Midbrain (tissue), 1 donor: ENCODE measurements around the gene PLOD1.
"Not testable (repeated sequence)": the region's sequence is repeated elsewhere in the genome, so short reads cannot be mapped to it uniquely, and the experiment has no call there.

Experiments
- DNase-seq: peaks from one replicate; lab custom pipeline; 2025; lab: John Stamatoyannopoulos, UW

The PLOD1 gene

DNA sequence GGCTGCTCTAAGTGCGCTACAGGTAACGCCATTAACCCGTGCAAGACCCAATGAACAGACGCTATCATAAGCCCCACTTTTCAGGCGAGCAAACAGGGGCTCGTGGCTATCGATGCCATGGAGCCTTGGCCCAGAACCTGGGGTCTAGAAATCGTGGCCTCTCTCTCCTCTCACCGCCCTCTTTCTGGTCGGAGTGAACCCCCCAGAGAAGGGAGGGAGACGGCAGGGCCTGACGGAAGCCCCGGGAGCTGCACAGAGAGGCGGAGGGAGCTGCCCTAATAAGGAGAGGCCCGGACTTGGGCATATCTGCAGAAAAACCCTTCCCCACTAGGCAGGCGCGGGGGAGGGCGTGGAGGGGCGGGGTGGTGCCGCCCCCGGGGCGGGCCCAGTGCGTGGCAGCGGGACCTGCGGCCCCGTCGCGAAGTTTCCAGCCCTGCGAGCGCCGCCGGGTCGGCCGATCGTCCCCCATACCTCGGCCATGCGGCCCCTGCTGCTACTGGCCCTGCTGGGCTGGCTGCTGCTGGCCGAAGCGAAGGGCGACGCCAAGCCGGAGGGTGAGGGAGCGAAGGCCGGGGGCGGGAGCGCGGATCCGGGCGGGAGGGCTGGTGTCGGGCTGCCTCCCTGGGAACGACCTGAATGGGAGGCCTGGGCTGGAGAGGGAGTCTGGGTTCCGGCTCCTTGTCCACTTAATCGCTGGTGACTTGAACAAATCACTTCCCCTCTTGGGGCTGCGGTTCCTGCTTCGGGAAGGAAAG lies at the start of gene PLOD1:
PLOD1 (plus strand) TSS at position 416 of the 755 bp plus-strand sequence; CDS start at position 479, 63 bp downstream.
- peak; percentile 85 for DNase-seq

DNA sequence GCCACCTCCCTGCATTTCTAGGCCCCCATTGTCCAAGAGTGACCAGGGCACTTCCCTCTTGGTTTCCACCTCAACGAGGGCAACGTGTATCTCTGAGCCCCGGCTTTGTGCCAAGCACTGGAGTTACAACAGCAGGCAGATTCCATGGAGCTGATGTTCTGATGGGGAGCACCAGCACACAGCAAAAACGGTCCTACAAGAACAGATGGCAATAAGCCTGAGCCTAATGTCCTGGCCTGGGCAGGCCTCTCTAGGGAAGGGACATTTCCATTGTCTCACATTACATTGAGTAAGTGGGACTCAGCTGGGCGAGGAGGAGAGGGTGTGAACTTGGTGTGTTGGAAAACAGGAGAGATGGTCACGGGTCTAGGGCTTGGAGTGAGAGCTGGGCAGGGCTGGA lies 48.6 kb upstream of the PLOD1 start:
- no peak for DNase-seq

DNA sequence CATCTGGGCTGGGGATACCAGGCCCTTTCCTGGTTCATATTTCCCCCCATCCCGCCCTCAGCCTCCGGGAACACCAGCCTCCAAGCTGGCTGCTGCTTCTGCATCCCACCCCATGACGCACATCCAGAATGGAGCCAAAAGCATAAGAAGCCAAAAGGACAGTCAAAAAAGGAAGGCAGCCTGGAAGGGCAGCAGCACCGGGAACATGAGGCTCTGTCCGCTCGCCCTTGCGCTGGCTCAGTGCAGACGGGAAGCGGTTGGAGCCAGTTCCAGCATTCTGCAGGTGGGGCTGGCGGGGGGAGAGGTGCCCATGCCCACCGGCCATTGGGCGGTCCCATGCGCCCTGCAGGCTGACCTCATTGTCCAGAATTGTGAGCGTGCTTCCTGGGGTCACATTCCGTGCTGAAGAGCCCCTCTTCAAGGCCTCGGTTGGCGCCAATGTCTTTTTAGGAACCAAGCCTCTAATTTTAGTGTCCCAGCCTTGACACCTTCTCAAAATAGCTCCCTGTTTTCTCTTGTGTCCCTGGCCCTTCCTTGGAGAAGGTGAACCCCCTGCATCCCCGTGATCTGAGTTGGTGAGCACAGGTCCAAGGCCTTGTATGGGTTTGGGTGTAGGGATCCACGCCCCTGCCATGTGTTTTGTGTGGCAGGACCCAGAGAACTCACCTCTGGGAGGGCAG lies 47.4 kb upstream of the PLOD1 start:
- no peak for DNase-seq

DNA sequence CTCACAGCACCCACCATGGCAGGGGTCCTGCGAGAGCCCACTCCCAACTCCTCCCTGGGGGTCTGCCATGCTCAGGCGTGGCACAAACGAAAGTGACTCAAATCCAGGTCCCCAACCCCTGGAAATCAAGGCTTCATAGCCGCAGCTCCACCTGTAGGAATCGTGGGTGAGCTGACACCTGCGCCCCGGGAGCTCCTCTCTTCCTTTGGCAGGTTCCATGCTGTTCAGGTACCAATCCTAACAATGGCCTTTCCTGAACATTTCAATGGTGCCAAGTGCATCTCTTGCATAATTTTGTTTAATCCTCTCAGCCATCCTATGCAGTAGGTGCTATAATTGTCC lies 46.9 kb upstream of the PLOD1 start:
- DNase-seq: no peak

DNA sequence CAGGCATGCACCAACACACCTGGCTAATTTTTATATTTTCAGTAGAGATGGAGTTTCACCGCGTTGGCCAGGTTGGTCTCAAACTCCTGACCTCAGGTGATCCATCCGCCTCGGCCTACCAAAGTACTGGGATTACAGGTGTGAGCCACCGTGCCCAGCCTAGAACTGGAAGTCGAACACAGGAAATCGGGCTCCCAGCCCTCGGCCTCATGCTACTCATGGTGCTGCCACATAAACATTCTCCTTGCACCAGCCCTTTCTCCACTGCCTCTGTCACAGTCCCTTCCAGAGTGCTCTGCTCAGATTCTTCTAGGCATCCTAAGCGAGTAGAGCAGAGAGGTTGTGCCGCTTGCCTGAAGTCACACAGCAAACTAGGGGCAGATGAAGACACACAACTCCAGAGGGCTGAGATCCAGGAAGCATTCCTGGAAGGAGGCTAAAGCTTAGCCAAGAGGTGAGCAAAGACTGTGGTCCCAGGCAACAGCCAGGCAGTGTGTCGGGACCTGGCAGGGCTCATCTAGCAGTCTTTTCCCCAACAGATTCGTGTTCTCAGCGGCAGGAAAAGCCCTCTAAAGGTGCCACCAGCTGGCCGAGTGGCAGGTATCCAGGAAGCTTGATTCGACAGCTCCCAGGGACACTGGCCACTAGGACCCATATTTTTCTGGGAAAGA lies 46.2 kb upstream of the PLOD1 start:
- DNase-seq: no peak

DNA sequence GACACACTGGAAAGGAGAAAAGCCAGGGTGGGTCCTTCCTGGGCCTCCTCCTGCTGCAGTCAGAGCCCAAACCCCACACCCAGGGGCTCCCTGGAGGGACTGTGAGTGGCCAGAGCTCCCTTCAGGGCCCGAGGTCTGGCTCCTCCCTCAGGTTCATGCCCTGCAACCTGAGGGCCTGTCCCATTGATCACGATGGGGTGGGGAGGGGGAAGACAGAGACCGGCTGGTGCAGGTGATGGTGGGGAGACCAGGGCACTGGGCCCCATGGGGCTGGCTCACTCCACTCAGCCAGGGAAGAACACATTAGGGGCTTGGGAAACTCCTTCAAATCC lies 45.7 kb upstream of the PLOD1 start:
- no peak for DNase-seq

DNA sequence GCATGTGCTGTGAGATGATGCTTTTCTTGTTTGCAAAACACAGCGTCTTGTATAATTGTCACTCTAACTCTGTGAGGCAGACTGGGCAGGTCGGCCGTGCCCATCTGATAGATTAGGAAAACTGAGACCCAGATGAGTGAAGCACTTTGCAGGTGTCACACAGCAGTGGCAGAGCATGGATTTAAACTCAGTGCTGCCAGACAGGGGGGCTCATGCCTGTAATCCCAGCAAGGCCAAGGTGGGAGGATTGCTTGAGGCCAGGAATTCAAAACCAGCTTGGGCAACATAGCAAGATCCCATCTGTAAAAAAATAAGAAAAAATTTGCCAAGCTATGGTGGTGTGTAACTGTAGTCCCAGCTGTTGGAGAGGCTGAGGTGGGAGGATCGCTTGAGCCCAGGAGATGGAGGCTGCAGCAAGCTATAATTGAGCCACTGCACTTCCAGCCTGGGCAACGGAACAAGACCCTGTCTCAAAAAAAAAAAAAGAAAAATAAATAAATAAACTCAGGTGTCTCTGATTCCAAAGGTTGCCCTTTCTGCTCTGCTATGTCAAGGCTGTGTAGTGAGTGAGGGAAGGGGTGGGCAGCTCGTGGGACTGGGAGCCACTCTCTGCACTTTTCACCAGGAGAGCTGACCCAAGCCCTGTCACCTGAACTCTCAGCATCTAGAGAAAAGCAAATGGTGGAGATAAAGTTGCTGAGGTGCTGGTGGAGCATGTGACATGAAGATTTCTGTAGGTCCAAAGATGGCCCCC lies 42.9 kb upstream of the PLOD1 start:
- no peak for DNase-seq

DNA sequence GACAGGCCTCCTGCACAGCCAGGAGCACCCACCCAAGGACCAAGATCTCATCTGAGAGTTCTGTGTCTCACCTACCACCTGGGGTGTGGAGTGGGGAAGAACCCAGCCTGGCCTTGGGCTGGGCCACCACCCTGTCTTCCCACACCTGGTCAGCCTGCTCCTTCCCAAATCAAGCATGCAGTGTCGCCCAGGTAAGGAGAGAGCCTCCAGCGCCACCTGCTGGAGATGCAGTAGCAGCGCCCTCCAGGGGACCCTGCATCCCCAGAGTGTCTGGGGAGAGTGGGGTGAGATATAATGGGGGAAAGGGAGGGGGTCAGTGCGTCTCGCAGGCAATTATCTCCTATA lies 40.6 kb upstream of the PLOD1 start:
- DNase-seq: peak; percentile 7

DNA sequence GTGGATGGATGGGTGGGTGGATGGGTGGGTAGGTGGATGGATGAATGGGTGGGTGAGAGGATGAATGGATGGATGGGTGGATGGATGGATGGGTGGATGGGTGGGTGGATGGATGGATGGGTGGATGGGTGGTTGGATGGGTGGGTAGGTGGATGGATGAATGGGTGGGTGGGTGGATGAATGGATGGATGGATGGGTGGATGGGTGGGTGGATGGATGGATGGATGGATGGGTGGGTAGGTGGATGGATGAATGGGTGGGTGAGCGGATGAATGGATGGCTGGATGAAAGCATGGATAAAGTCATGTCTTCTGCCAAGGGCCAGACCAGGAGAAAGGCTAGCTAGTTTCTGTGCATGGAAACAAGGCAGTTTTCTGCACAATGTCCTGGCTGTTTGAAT lies 40.0 kb upstream of the PLOD1 start:
- DNase-seq: not testable (repeated sequence)

DNA sequence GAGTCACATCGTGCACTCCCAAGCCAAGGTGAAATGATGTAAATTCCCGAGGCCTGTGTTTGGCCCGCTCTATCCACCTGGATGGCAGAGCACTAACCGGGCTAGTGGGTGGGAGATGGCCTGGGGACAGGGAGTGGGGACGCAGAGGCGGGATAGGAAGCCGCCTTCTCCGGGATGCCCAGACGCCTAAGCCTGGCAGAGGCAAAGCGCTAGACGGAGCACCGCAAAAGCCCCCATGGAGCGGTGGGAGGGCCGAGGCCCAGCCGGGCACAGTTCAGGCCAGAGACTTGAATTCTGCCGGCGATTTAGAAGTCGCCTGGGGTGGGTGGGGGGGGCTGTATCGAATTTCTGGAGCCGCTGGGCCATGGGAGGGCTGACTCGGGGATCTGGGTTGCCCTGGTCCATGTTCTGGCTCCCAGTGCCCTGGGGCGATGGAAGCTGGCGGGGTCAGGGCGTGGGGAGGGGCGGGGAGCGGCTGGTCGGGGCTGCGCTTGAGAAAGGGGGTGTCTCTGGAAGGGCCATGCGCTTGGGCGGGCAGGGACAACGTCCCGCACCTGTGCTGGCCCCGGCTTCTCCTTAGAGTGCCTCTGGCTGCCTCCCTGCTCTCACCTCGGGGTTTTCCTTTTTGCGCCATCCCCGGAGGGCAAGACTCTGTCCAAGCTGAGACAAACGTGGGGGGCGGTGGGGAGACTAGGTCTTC lies 36.3 kb upstream of the PLOD1 start:
- no peak for DNase-seq

DNA sequence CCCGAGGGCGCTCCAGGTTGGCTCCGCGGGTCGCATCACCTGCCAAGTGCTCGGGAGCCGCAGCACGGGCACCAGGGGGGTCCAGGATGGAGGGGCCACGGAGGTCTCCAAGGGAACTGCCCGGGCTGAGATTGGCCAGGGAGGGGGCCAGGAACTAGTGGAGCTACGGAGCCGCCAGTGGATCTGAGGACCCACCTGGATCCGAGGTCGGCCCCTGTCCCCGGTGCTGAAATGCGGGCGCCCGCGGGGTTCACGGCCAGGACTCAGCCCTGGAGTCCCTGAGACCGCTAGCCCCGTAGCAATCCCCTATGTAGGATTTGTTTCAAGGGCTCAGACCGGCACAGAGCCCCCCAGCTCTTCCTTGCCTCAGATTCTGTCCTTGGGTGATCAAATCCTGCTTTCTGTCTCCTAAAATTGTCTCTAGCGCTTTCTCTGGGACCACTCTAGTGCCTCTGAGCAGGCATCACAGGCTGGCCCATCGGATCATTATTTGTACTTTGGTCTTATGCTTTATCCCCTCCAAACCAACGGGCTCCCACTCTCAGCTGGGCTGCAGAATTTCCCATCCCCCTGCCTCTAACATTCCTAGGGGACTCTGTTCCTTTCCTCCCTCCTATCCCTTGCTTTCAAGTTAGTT lies 35.6 kb upstream of the PLOD1 start:
- no peak for DNase-seq

DNA sequence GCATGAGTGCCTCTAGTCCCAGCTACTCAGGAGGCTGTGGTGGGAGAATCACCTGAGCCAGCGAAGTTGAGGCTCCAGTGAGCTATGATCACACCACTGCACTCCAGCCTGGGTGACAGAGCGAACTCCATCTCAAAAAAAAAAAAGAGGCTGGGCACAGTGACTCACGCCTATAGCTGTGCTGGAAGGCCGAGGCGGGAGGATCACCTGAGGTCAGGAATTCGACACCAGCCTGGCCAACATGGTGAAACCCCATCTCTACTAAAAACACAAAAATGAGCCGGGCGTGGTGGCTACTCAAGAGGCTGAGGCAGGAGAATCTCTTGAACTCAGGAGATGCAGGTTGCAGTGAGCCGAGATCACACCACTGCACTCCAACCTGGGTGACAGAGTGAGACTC lies 33.1 kb upstream of the PLOD1 start:
- not testable (repeated sequence) for DNase-seq

DNA sequence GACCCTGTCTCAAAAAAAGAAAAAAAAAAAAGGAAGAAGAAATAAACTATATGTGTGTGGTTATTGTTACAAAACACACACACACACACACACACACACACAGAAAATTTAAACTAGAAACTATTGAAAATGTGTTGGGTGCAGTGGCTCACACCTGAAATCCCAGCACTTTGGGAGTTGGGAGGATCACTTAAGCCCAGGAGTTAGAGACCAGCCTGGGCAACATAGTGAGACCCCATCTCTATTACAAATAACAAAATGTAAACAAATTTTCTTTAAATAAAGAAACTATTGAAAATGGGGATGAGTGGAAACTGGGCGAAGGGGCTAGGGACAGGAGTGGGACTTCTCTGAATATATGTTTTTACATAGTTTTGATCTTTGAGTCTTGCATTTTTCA lies 31.3 kb upstream of the PLOD1 start:
- DNase-seq: no peak

DNA sequence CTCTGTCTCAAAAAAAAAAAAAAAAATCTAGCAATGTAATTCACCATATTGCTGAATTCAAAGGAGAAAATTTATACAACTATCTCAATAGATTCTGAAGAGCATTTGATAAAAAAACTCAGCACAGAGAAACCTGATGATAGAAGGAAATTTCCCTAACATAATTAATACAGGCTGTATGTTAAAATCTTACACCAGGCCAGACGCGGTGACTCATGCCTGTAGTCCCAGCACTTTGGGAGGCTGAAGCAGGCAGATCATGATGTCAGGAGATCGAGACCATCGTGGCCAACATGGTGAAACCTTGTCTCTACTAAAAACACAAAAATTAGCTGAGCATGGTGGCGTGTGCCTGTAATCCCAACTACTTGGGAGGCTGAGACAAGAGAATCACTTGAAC lies 30.4 kb upstream of the PLOD1 start:
- DNase-seq: not testable (repeated sequence)

DNA sequence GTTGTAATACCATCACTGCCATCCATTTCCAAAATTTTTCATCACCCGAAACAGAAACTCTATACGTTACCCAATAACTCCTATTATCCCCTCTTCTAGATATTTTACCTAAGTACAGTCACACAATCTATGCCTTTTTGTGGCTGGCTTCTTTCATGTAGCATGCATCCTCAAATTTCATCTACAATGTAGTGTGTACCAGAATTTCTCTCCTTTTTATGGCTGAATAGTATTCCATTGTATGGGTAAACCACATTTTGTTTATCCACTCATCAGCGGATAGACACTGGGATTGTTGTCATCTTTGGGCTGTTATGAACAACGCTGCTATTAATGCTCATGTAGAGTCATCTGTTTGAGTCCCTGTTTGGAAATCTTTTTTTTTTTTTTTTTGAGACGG lies 29.5 kb upstream of the PLOD1 start:
- no peak for DNase-seq

DNA sequence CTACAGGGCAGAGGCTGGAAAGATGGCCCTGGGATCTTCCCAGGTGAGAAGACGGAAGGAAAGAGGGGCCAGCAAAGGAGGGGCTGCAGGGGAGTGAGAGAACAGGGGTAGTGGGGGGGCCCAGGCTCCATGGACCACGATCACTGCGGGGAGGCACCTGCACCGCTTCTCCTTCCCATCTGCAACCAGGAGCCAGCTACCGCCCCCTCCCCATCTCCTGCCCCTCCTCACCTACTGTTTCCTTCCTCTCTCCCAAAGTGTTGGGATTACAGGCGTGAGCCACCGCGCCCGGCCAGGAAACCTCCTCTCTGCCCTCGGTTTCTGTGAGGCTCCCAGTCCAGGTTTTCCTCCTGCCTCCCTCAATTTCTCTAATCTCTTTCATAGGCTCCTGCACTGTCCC lies 27.6 kb upstream of the PLOD1 start:
- no peak for DNase-seq

DNA sequence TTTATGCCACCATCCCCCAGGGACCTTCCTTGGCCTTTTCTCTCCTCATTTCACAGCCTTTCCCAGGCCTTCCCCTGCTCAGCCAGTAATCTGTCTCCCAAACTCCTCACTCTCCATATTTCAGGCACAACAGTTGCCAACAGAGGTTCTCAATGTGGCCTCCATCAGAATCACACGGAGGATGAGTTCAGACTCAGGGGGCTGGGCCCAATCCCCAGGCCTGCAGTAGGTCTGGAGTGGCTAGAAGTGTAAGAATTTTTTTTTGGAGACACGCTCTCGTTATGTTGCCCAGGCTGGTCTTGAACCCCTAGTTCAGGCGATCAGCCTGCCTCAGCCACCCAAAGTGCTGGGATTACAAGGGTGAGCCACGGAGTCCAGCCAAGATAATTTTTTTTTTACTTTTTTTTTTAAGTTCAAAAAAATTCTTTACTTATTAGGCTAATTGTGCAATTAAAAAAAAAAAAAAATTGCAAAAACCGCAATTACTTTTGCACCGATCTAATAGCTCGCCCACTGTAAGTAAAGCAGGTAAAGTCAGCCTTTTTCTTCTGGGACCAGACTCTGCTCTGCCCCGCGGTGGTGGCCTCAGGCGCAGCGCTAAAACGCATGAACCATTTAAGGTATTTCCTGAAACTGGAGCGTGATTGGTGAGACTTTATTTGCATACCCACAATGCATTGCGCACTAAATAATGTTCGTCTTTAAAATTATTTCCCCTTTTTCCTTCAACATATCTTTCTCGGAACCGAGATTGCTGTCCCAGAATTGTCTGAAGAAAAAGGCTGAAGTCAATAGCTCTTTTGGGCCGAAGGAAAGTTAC lies 27.0 kb upstream of the PLOD1 start:
- peak; percentile 94 for DNase-seq

DNA sequence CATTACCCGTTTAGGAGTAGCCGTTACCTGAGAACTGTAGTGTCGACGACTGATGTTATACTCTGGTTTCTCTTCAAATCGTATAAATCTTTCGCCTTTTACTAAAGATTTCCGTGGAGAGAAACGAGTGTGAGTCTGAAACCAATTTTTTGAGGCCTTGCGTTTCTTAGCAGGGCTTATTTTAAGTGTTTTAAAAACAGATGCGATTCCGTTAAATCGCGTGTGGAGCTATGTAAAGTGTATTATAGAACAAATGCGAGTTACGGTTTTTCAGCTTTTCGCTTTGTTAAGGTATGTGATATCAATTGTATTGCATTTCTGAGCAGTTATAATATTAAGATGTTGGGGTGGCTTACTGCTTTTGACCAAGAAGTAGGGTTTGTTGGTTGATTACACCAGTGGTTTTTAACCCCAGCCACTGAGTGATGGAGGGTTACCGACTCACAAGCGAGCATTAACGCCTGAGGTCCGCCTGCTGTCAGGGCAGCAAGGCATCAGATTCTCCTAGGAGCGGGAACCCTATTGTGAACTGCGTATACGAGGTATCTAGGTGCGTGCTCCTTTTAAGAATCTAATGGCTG lies 26.3 kb upstream of the PLOD1 start:
- peak; percentile 94 for DNase-seq

DNA sequence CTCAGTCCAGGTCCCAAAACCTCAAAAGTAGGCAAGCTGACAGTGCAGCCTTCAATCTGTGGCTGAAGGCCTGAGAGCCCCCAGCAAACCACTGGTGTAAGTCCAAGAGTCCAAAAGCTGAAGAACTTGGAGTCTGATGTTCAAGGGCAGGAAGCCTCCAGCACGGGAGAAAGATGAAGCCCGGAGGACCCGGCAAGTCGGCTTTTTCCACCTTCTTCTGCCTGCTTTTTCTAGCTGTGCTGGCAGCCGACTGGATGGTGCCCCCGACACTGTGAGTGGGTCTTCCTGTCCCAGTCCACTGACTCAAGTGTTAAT lies 23.6 kb upstream of the PLOD1 start:
- not testable (repeated sequence) for DNase-seq

DNA sequence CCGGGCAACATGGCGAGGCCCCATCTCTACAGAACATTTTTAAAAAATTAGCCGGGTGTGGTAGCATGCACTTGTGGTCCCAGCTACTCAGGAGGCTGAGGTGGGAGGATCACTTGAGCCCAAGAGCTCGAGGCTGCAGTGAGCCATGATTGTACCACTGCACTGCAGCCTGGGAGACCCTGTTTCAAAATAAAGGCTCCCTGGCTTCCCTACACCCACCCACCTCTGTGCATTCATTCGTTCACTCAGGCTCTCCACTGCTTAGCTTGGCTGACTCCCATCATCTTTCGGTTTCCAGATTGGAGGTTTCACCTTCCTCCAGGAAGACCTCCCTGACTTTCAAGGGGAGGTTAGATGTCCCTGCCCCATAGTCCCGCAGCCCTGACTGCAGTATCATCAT lies 22.5 kb upstream of the PLOD1 start:
- no peak for DNase-seq
